Measurements from ENCODE around the gene LRRTM4.

- TF ChIP-seq TOX (CRISPR knock-in tag; IDR thresholded peaks at IDR 0.05; ENCODE audit: borderline replicate concordance) = no peak
- no peak for TF ChIP-seq ZFP30 (CRISPR knock-in tag; IDR thresholded peaks at IDR 0.05)
- no peak for TF ChIP-seq TCF4 (CRISPR knock-in tag; IDR thresholded peaks at IDR 0.05; ENCODE audit: borderline replicate concordance)
- no peak for TF ChIP-seq BACH2 (CRISPR knock-in tag; IDR thresholded peaks at IDR 0.05; ENCODE audit: borderline replicate concordance)
- no peak for TF ChIP-seq CREB5 (CRISPR knock-in tag; IDR thresholded peaks at IDR 0.05; ENCODE audit: low read depth)
- no peak for TF ChIP-seq SNAI2 (CRISPR knock-in tag; IDR thresholded peaks at IDR 0.05)
- no peak for TF ChIP-seq CSRNP3 (CRISPR knock-in tag; IDR thresholded peaks at IDR 0.05)
- TF ChIP-seq ARNTL (CRISPR knock-in tag; IDR thresholded peaks at IDR 0.05; ENCODE audit: borderline replicate concordance, low read depth) = no peak
- no peak for TF ChIP-seq ZFP3 (CRISPR knock-in tag; IDR thresholded peaks at IDR 0.05)
- no peak for TF ChIP-seq RARB (CRISPR knock-in tag; IDR thresholded peaks at IDR 0.05)
- TF ChIP-seq ZNF70 (CRISPR knock-in tag; IDR thresholded peaks at IDR 0.05) = no peak
- TF ChIP-seq PATZ1 (CRISPR knock-in tag; IDR thresholded peaks at IDR 0.05; ENCODE audit: borderline replicate concordance) = no peak
- TF ChIP-seq OSR1 (CRISPR knock-in tag; IDR thresholded peaks at IDR 0.05) = no peak
- no peak for TF ChIP-seq ZNF565 (CRISPR knock-in tag; conservative IDR thresholded peaks at IDR 0.05; ENCODE audit: low read depth)
Observed at GRCh38 chr2:76975752-76976151, 546.4 kb downstream of the LRRTM4 start.
